Fibroblast of lung (primary cell): Measurements from ENCODE around the gene MAMLD1.

ENCODE experiments used
- CTCF ChIP-seq, 2 donors: IDR thresholded peaks in 1 of 2; conservative IDR thresholded peaks in 1 of 2; 1 replicate in 1 of 2; 2 replicates in 1 of 2; pipeline ENCODE4 v1.5.1; 2011 to 2012; ENCODE audit warnings: low read length in 2 of 2, control low read depth in 1 of 2, inconsistent platforms in 1 of 2, low read depth in 1 of 2, mild to moderate bottlenecking in 1 of 2
- EZH2 ChIP-seq: IDR thresholded peaks from 2 replicates; pipeline ENCODE4 v1.5.1; 2012; ENCODE audit warnings: low read length, control low read depth, mild to moderate bottlenecking; ENCODE audit errors: missing control alignments

- TF ChIP-seq CTCF (conservative IDR thresholded peaks at IDR 0.05 in 1 of 2, IDR thresholded peaks at IDR 0.05 in 1 of 2; ENCODE audit: low read depth in 1 of 2, low read length in 2 of 2) (no peak), EZH2 (no peak)
Observed at GRCh38 chrX:150406596-150406995, 43.5 kb downstream of the MAMLD1 start.
